H1 (cell line): ENCODE results near the gene DRC3. TPM values are rescaled to one million over a fixed set of nuclear protein-coding genes. Genes with fewer than 3 reads are reported as not detected.

Experiments used
- CTCF ChIA-PET: fragments of 300-600 bp; sonication (Branson Sonifier 250); formaldehyde crosslinking; loops from one replicate; lab custom pipeline; 2021; ENCODE audit not compliant: partially characterized antibody; lab: Charles Lee
- POLR2A ChIA-PET: fragments of 300-600 bp; sonication (Branson Sonifier 250); formaldehyde crosslinking; loops from one replicate; lab custom pipeline; 2021; ENCODE audit warnings: inconsistent platforms; ENCODE audit not compliant: partially characterized antibody; lab: Charles Lee
- DNase-seq, 2 experiments: peaks; one replicate each; pipeline versions ENCODE4 v3.0.0 to v3.0.0-alpha.2; 2010 to 2022; ENCODE audit warnings: low spot score in 2 of 2, low read depth in 1 of 2, mixed read lengths in 1 of 2
- FAIRE-seq: peaks from 2 replicates; lab custom pipeline; 2011; peaks lifted over from hg19 to GRCh38; lab: Jason Lieb, UNC
- H2AFZ ChIP-seq: 2 replicates; pipeline ENCODE4 v1.8.1; 2012; ENCODE audit warnings: low read length, inconsistent platforms
- H2AK5ac ChIP-seq: 2 replicates; pipeline ENCODE4 v1.6.1; 2013; ENCODE audit warnings: low read depth, low read length
- H2BK120ac ChIP-seq: replicated peaks from 2 replicates; pipeline ENCODE3; 2013; ENCODE audit warnings: low read depth, low read length, inconsistent platforms
- H2BK12ac ChIP-seq: 2 replicates; pipeline ENCODE4 v1.6.1; 2013; ENCODE audit warnings: low read depth, low read length
- H2BK15ac ChIP-seq: 2 replicates; pipeline ENCODE4 v1.6.1; 2013; ENCODE audit warnings: low read length
- H2BK20ac ChIP-seq: 2 replicates; pipeline ENCODE4 v1.6.1; 2013; ENCODE audit warnings: low read length
- H2BK5ac ChIP-seq: 2 replicates; pipeline ENCODE4 v1.6.1; 2013; ENCODE audit warnings: low read depth, low read length
- H3K14ac ChIP-seq: 2 replicates; pipeline ENCODE4 v1.6.1; 2013; ENCODE audit warnings: inconsistent platforms; ENCODE audit not compliant: insufficient read length
- H3K18ac ChIP-seq: 2 replicates; pipeline ENCODE4 v1.6.1; 2013; ENCODE audit warnings: low read length; ENCODE audit errors: extremely low read depth
- H3K23ac ChIP-seq: 2 replicates; pipeline ENCODE4 v1.6.1; 2013; ENCODE audit warnings: inconsistent platforms; ENCODE audit not compliant: insufficient read length
- H3K23me2 ChIP-seq: 2 replicates; pipeline ENCODE4 v1.6.1; 2013; ENCODE audit warnings: low read depth, low read length
- H3K27ac ChIP-seq: 2 replicates; pipeline ENCODE4 v1.6.1; 2011; ENCODE audit warnings: low read depth, low read length, inconsistent platforms
- H3K27me3 ChIP-seq, 4 experiments: replicated peaks in 1 of 4; 1 replicate in 1 of 4; 2 replicates in 3 of 4; pipeline versions ENCODE4 v1.6.1 to v1.8.1; 2011 to 2013; ENCODE audit warnings: low read length in 3 of 4, mild to moderate bottlenecking in 3 of 4, inconsistent platforms in 2 of 4, mixed read lengths in 2 of 4, moderate library complexity in 1 of 4; ENCODE audit not compliant: control insufficient read depth in 3 of 4, insufficient read depth in 3 of 4; ENCODE audit errors: extremely low read depth in 1 of 4
- H3K36me3 ChIP-seq, 4 experiments: 2 replicates each; pipeline versions ENCODE4 v1.6.1 to v1.8.1; 2011 to 2013; ENCODE audit warnings: mild to moderate bottlenecking in 4 of 4, low read length in 3 of 4, moderate library complexity in 2 of 4, control low read depth in 1 of 4, inconsistent platforms in 1 of 4; ENCODE audit not compliant: insufficient read depth in 4 of 4, control insufficient read depth in 2 of 4
- H3K4ac ChIP-seq: replicated peaks from 2 replicates; pipeline ENCODE3; 2013; ENCODE audit warnings: low read length, low read depth, mixed read lengths, inconsistent platforms; ENCODE audit not compliant: insufficient read length
- H3K4me1 ChIP-seq, 4 experiments: replicated peaks in 1 of 4; 1 replicate in 1 of 4; 2 replicates in 3 of 4; pipeline versions ENCODE4 v1.6.1 to v1.8.1; 2011 to 2013; ENCODE audit warnings: low read length in 3 of 4, inconsistent platforms in 2 of 4, mixed read lengths in 1 of 4; ENCODE audit not compliant: insufficient read depth in 4 of 4, control insufficient read depth in 3 of 4
- H3K4me2 ChIP-seq, 2 experiments: 2 replicates each; pipeline versions ENCODE4 v1.6.1 to v1.8.1; 2011 to 2013; ENCODE audit warnings: low read depth in 2 of 2, low read length in 2 of 2, control low read depth in 1 of 2, inconsistent platforms in 1 of 2, mild to moderate bottlenecking in 1 of 2; ENCODE audit not compliant: insufficient read depth in 1 of 2
- H3K4me3 ChIP-seq, 4 experiments: fragments of 200-600, 300-600 bp in 1 of 4; sonication (generic), shearing (Covaris generic), sonication (Bioruptor Twin) in 1 of 4; 2 replicates each; pipeline versions ENCODE4 v1.5.1 to v1.8.1; 2011 to 2016; ENCODE audit warnings: low read length in 4 of 4, low read depth in 3 of 4, control low read depth in 2 of 4, inconsistent platforms in 2 of 4, mild to moderate bottlenecking in 2 of 4, mixed read lengths in 1 of 4, moderate library complexity in 1 of 4; ENCODE audit not compliant: insufficient read depth in 2 of 4; ENCODE audit errors: extremely low read depth in 1 of 4
- H3K56ac ChIP-seq: replicated peaks from 2 replicates; pipeline ENCODE3; 2013; ENCODE audit warnings: low read depth, mild to moderate bottlenecking, mixed read lengths, low read length, inconsistent platforms; ENCODE audit not compliant: insufficient read length
- H3K79me1 ChIP-seq: 2 replicates; pipeline ENCODE4 v1.6.1; 2013; ENCODE audit warnings: low read depth, low read length, control low read depth
- H3K79me2 ChIP-seq, 2 experiments: 2 replicates each; pipeline versions ENCODE4 v1.6.1 to v1.8.1; 2012 to 2013; ENCODE audit warnings: low read length in 2 of 2, mild to moderate bottlenecking in 2 of 2, inconsistent platforms in 1 of 2; ENCODE audit not compliant: insufficient read depth in 2 of 2, control insufficient read depth in 1 of 2
- H3K9ac ChIP-seq, 4 experiments: replicated peaks in 1 of 4; 1 replicate in 1 of 4; 2 replicates in 3 of 4; pipeline versions ENCODE4 v1.6.1 to v1.8.1; 2011 to 2013; ENCODE audit warnings: low read depth in 3 of 4, low read length in 3 of 4, control low read depth in 2 of 4, mild to moderate bottlenecking in 2 of 4, moderate library complexity in 2 of 4, inconsistent platforms in 1 of 4; ENCODE audit errors: extremely low read depth in 1 of 4
- H3K9me3 ChIP-seq, 2 experiments: 2 replicates each; pipeline versions ENCODE4 v1.6.1 to v1.8.1; 2012 to 2013; ENCODE audit warnings: mild to moderate bottlenecking in 2 of 2, moderate library complexity in 2 of 2, control low read depth in 1 of 2, inconsistent platforms in 1 of 2, low read depth in 1 of 2, low read length in 1 of 2, mixed read lengths in 1 of 2; ENCODE audit not compliant: insufficient read depth in 2 of 2
- H4K20me1 ChIP-seq, 2 experiments: replicated peaks in 1 of 2; 2 replicates each; pipeline versions ENCODE3 to v1.8.1; 2011 to 2013; ENCODE audit warnings: inconsistent platforms in 2 of 2, low read length in 2 of 2, mild to moderate bottlenecking in 1 of 2; ENCODE audit not compliant: insufficient read depth in 2 of 2, control insufficient read depth in 1 of 2
- H4K5ac ChIP-seq: 2 replicates; pipeline ENCODE4 v1.6.1; 2013; ENCODE audit warnings: low read length, low read depth, mixed read lengths, inconsistent platforms; ENCODE audit not compliant: insufficient read length
- H4K8ac ChIP-seq: 2 replicates; pipeline ENCODE4 v1.8.0; 2013; ENCODE audit warnings: mild to moderate bottlenecking, moderate library complexity, low read length, inconsistent platforms; ENCODE audit not compliant: insufficient read depth; ENCODE audit errors: extremely low read depth
- H4K91ac ChIP-seq: replicated peaks from 2 replicates; pipeline ENCODE3; 2013; ENCODE audit warnings: low read length, mixed read lengths, inconsistent platforms; ENCODE audit not compliant: insufficient read length
- BRCA1 ChIP-seq: IDR thresholded peaks from 2 replicates; pipeline ENCODE4 v1.6.1; 2012; ENCODE audit warnings: low read depth, low read length, improper control_type of control experiment
- CBX5 ChIP-seq: fragments of 300-800, 300-1000 bp; sonication (generic); IDR thresholded peaks from 2 replicates; pipeline ENCODE4 v1.7.1; 2016; ENCODE audit warnings: antibody characterized with exemption, low read length, low read depth
- CHD1 ChIP-seq: IDR thresholded peaks from 2 replicates; pipeline ENCODE4 v1.6.1; 2012; ENCODE audit warnings: low read depth, low read length, improper control_type of control experiment
- GTF2F1 ChIP-seq: IDR thresholded peaks from 2 replicates; pipeline ENCODE4 v1.6.1; 2012; ENCODE audit warnings: low read depth, low read length, improper control_type of control experiment, borderline replicate concordance
- JUN ChIP-seq: IDR thresholded peaks from 2 replicates; pipeline ENCODE4 v1.6.1; 2011; ENCODE audit warnings: low read depth, mild to moderate bottlenecking, improper control_type of control experiment, low read length
- MAFK ChIP-seq: IDR thresholded peaks from 2 replicates; pipeline ENCODE4 v1.6.1; 2012; ENCODE audit warnings: low read depth, mild to moderate bottlenecking, improper control_type of control experiment, low read length
- NRF1 ChIP-seq: IDR thresholded peaks from 2 replicates; pipeline ENCODE4 v1.6.1; 2011; ENCODE audit warnings: mild to moderate bottlenecking, low read depth, low read length, improper control_type of control experiment
- POU5F1 ChIP-seq: IDR thresholded peaks from 2 replicates; pipeline ENCODE4 v1.6.1; 2011; ENCODE audit warnings: low read depth, mild to moderate bottlenecking, low read length, moderate library complexity
- RAD21 ChIP-seq, 2 experiments: IDR thresholded peaks in 1 of 2; conservative IDR thresholded peaks in 1 of 2; 2 replicates each; pipeline ENCODE4 v1.6.1; 2011; ENCODE audit warnings: low read depth in 2 of 2, low read length in 2 of 2, improper control_type of control experiment in 1 of 2, inconsistent platforms in 1 of 2, mild to moderate bottlenecking in 1 of 2, moderate library complexity in 1 of 2
- RFX5 ChIP-seq: IDR thresholded peaks from 2 replicates; pipeline ENCODE4 v1.6.1; 2011; ENCODE audit warnings: low read depth, low read length, improper control_type of control experiment, borderline replicate concordance
- SRF ChIP-seq: IDR thresholded peaks from 2 replicates; pipeline ENCODE4 v1.6.1; 2011; ENCODE audit warnings: mild to moderate bottlenecking, low read depth, low read length, moderate library complexity
- TAF1 ChIP-seq: IDR thresholded peaks from 2 replicates; pipeline ENCODE4 v1.6.1; 2011; ENCODE audit warnings: mild to moderate bottlenecking, low read depth, low read length
- WGBS, 2 experiments: shearing (Covaris generic) in 1 of 2; methylation state at CpG; one replicate each; pipeline versions ENCODE4 v1.1.6 to v1.1.7; 2013 to 2015; ENCODE audit warnings: low lambda C conversion rate in 2 of 2, mixed read lengths in 2 of 2, inconsistent platforms in 1 of 2, low coverage in 1 of 2, missing lambda C conversion rate in 1 of 2; ENCODE audit not compliant: insufficient replicate concordance in 2 of 2, insufficient coverage in 1 of 2, insufficient read length in 1 of 2; ENCODE audit errors: extremely low coverage in 1 of 2, missing lambda C conversion rate in 1 of 2; 5-methylcytosine and 5-hydroxymethylcytosine counted together
- polyA plus RNA-seq, 7 experiments: library from polyadenylated mRNA; depleted of rRNA in 3 of 7; stranded (reverse) in 5 of 7; unstranded in 2 of 7; fragments of >200 nt in 5 of 7; fragments of 200-250 nt in 2 of 7; gene quantifications; 1 replicate in 5 of 7; 2 replicates in 1 of 7; 4 replicates in 1 of 7; pipeline versions ENCODE4 v1.2.1 to v1.2.3, GENCODE V29; 2011 to 2013; ENCODE audit warnings: missing spikeins in 2 of 7, mixed read lengths in 2 of 7
- total RNA-seq: library from RNA; stranded (reverse); fragmentation: NEBNext Ultra II Directional; extraction: Animal tissue kit (Norgen Biotek cat#: 25700); gene quantifications from 2 replicates; pipeline ENCODE4 v1.2.1, GENCODE V29; 2021
- TF ChIP-seq, protein P1 (sequence below): IDR thresholded peaks from 2 replicates; pipeline ENCODE4 v1.6.1; 2012; ENCODE audit warnings: low read length, inconsistent platforms

Gene DRC3
- total and polyA plus RNA-seq, 2 of the 8 experiments (the other 6 are each of a cell fraction or from before 2014, with no cell fraction given) = 0.59 TPM; not detected in 1

DNA sequence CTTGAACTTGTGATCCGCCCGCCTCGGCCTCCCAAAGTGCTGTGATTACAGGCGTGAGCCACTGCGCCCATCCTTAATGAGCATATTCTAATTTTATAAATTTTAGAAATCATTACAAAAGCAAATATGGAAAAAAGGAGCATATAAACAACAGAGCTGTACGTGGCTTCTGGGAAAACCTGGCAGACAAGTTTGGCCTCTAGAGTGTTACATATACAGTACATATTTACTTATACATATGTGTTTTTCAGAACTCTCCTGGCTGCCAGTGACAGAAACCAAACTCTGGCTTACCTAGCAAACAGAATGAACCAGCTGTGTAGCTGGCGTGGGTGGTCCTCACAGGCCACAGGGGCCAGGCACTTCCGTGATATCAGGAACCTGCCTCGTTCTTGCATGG, 10.1 kb downstream of the DRC3 start:
- Histone ChIP-seq H3K4me3 (no peak overlapping the region), H3K27me3 (no peaks in the 10 kb centered on the region), H2BK15ac (no peak overlapping the region), H3K36me3 (no peaks in the 10 kb centered on the region), H4K20me1 (no peaks in the 10 kb centered on the region), H2AFZ (no peak overlapping the region), H3K4me1 (no peaks in the 10 kb centered on the region; a peak in 1 of 7 replicates), H2BK120ac (no peak overlapping the region), H2BK5ac (no peak overlapping the region), H4K8ac (no peak overlapping the region), H3K9ac (no peak overlapping the region), H4K5ac (no peak overlapping the region), H3K4ac (no peak overlapping the region), H3K23ac (no peak overlapping the region), H4K91ac (no peak overlapping the region), H3K27ac (no peak overlapping the region), H3K14ac (no peak overlapping the region), H3K79me2 (no peaks in the 10 kb centered on the region), H3K79me1 (no peaks in the 10 kb centered on the region), H3K4me2 (no peak overlapping the region), H3K23me2 (no peaks in the 10 kb centered on the region), H2AK5ac (no peak overlapping the region), H3K9me3 (no peaks in the 10 kb centered on the region), H2BK20ac (no peak overlapping the region), H3K56ac (no peak overlapping the region), H2BK12ac (no peak overlapping the region), H3K18ac (no peak overlapping the region)
- POLR2A ChIA-PET = interaction anchor here (0.7 kb wide), 1 partner anchor 583 kb away, joined by 3 read pairs; no protein-coding TSS in a partner anchor
- FAIRE-seq = no peak
- CTCF ChIA-PET = interaction anchor here (0.6 to 5.4 kb wide), 6 partner anchors 11 to 158 kb away, joined by 3 to 42 read pairs (median 5); no protein-coding TSS in a partner anchor
- WGBS, 2 experiments = 96% methylated on average over 9 of the region's 9 CpGs; no CpG with 5 or more reads in 1 of the 2 experiments
- DNase-seq = no peak
- TF ChIP-seq TAF1 (no peak), CBX5 (no peak), RAD21 (IDR thresholded peaks at IDR 0.05 in 1 of 2, conservative IDR thresholded peaks at IDR 0.05 in 1 of 2; ENCODE audit: low read depth in 2 of 2, low read length in 2 of 2) (no peak), CHD1 (no peak), BRCA1 (no peak), JUN (no peak), SRF (no peak), POU5F1 (no peak), MAFK (no peak), GTF2F1 (no peak), NRF1 (no peak), RFX5 (no peak)
- TF ChIP-seq, protein P1, sequence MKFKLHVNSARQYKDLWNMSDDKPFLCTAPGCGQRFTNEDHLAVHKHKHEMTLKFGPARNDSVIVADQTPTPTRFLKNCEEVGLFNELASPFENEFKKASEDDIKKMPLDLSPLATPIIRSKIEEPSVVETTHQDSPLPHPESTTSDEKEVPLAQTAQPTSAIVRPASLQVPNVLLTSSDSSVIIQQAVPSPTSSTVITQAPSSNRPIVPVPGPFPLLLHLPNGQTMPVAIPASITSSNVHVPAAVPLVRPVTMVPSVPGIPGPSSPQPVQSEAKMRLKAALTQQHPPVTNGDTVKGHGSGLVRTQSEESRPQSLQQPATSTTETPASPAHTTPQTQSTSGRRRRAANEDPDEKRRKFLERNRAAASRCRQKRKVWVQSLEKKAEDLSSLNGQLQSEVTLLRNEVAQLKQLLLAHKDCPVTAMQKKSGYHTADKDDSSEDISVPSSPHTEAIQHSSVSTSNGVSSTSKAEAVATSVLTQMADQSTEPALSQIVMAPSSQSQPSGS = no peak
